Stimulated activated CD4-positive, alpha-beta T cell treated with anti-CD3 and anti-CD28 coated beads, Interleukin-4, amount 100 ng/mL, for 24 hours (primary cell): ENCODE measurements around the gene ARL2.

ENCODE experiments used
- DNase-seq: peaks from one replicate; pipeline ENCODE4 v3.0.0-alpha.2; 2020

The ARL2 gene

GRCh38 chr11:65051398-65051858 is 37.5 kb downstream of the ARL2 start:
- no peak for DNase-seq

- DNase-seq = peak; percentile 22
These were observed 40.0 kb downstream of the ARL2 start for GRCh38 chr11:65053827-65054508.

GRCh38 chr11:65055538-65055937 is 41.6 kb downstream of the ARL2 start:
- no peak for DNase-seq

- DNase-seq = no peak
These were observed 43.0 kb downstream of the ARL2 start for GRCh38 chr11:65056999-65057398.

GRCh38 chr11:65057526-65057925 is 43.6 kb downstream of the ARL2 start:
- DNase-seq = no peak

- DNase-seq = no peak
These were observed 44.1 kb downstream of the ARL2 start for GRCh38 chr11:65058012-65058411.

GRCh38 chr11:65058419-65059054 is 44.6 kb downstream of the ARL2 start, which contains the start of gene NAALADL1:
Gene NAALADL1 (minus strand): TSS chr11:65058553. CDS start chr11:65058521, 32 bp downstream.
- no peak for DNase-seq

GRCh38 chr11:65059523-65059922 is 45.6 kb downstream of the ARL2 start:
- DNase-seq = no peak

- DNase-seq = no peak
These were observed 46.2 kb downstream of the ARL2 start for GRCh38 chr11:65059959-65060824.

- DNase-seq = no peak
These were observed 47.0 kb downstream of the ARL2 start for GRCh38 chr11:65060913-65061408.

GRCh38 chr11:65063532-65063931 is 49.6 kb downstream of the ARL2 start:
- no peak for DNase-seq

GRCh38 chr11:65064847-65065240 is 50.9 kb downstream of the ARL2 start:
- no peak for DNase-seq

GRCh38 chr11:65065851-65066250 is 51.9 kb downstream of the ARL2 start:
- DNase-seq = no peak

- no peak for DNase-seq
These were observed 52.4 kb downstream of the ARL2 start for GRCh38 chr11:65066315-65066714.

GRCh38 chr11:65066805-65067291 is 52.9 kb downstream of the ARL2 start:
- no peak for DNase-seq

GRCh38 chr11:65067446-65067845 is 53.5 kb downstream of the ARL2 start:
- no peak for DNase-seq

- no peak for DNase-seq
These were observed 55.3 kb downstream of the ARL2 start for GRCh38 chr11:65069217-65069616.
